SK-N-SH treated with all-trans-retinoic acid at 6 μM for 48 hours (cell line): ENCODE data around the gene PCARE.

Source experiments
- ESRRG ChIP-seq: fragments of 250-450 bp; sonication (Bioruptor Pico); IDR thresholded peaks from 2 replicates; pipeline ENCODE4 v1.6.1; 2021; ENCODE audit warnings: mild to moderate bottlenecking
- OSR1 ChIP-seq: fragments of 250-450 bp; sonication (Bioruptor Pico); IDR thresholded peaks from 2 replicates; pipeline ENCODE4 v1.8.0; 2022; ENCODE audit warnings: moderate library complexity, mild to moderate bottlenecking, inconsistent platforms
- RARB ChIP-seq: fragments of 250-450 bp; sonication (Bioruptor Pico); IDR thresholded peaks from 2 replicates; pipeline ENCODE4 v1.8.0; 2021; ENCODE audit warnings: mild to moderate bottlenecking, moderate library complexity
- TCF4 ChIP-seq: fragments of 250-450 bp; sonication (Bioruptor Pico); IDR thresholded peaks from 2 replicates; pipeline ENCODE4 v1.8.0; 2021; ENCODE audit warnings: mild to moderate bottlenecking, moderate library complexity, borderline replicate concordance
- TOX ChIP-seq: fragments of 250-450 bp; sonication (Bioruptor Pico); IDR thresholded peaks from 2 replicates; pipeline ENCODE4 v1.8.0; 2021; ENCODE audit warnings: mild to moderate bottlenecking, moderate library complexity, borderline replicate concordance
- TSHZ2 ChIP-seq: fragments of 250-450 bp; sonication (Bioruptor Pico); IDR thresholded peaks from 2 replicates; pipeline ENCODE4 v1.5.0; 2020; ENCODE audit warnings: mild to moderate bottlenecking, moderate library complexity
- ZC3H10 ChIP-seq: fragments of 250-450 bp; sonication (Bioruptor Pico); IDR thresholded peaks from 2 replicates; pipeline ENCODE4 v1.5.1; 2021; ENCODE audit warnings: mild to moderate bottlenecking, moderate library complexity
- ZFP30 ChIP-seq: fragments of 450-650 bp; formaldehyde crosslinking; IDR thresholded peaks from 2 replicates; pipeline ENCODE4 v1.5.0; 2022; ENCODE audit warnings: mild to moderate bottlenecking, moderate library complexity
- TF ChIP-seq, protein P1 (sequence below): fragments of 250-450 bp; sonication (Bioruptor Pico); IDR thresholded peaks from 2 replicates; pipeline ENCODE4 v1.5.1; 2021; ENCODE audit warnings: mild to moderate bottlenecking, moderate library complexity
- TF ChIP-seq, protein P2 (sequence below): fragments of 250-450 bp; sonication (Bioruptor Pico); IDR thresholded peaks from 2 replicates; pipeline ENCODE4 v1.8.0; 2020; ENCODE audit warnings: mild to moderate bottlenecking, moderate library complexity, borderline replicate concordance

DNA sequence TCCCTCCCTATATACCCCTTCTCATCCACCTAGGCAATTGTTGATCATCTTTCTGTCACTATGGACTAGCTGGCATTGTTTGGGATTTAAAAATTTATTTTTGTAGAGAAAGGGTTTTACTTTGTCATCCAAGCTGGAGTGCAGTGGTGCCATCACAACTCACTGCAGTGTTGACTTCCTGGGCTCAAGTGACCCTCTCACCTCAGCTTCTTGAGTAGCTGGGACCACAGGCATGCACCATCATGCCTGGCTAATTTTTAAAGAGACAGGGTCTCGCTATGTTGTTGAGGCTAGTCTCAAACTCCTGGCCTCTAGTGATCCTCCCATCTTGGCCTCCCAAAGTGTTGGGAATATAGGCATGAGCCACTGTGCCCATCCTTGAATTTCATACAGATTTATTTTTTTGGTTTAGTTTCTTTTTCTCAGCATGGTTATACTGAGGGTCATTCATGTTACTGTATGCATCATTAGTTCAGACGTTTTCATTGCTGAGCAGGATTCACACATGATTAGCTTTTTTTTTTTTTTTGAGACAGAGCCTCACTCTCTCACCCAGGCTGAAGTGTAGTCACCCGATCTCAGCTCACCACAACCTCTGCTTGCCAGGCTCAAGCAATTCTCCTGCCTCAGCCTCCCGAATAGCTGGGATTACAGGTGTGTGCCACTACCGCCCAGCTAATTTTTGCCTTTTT, 8.6 kb upstream of the PCARE start:
- no peak for TF ChIP-seq TOX (CRISPR knock-in tag)
- no peak for TF ChIP-seq RARB (CRISPR knock-in tag)
- TF ChIP-seq OSR1 (CRISPR knock-in tag), result no peak
- TF ChIP-seq, protein P1, sequence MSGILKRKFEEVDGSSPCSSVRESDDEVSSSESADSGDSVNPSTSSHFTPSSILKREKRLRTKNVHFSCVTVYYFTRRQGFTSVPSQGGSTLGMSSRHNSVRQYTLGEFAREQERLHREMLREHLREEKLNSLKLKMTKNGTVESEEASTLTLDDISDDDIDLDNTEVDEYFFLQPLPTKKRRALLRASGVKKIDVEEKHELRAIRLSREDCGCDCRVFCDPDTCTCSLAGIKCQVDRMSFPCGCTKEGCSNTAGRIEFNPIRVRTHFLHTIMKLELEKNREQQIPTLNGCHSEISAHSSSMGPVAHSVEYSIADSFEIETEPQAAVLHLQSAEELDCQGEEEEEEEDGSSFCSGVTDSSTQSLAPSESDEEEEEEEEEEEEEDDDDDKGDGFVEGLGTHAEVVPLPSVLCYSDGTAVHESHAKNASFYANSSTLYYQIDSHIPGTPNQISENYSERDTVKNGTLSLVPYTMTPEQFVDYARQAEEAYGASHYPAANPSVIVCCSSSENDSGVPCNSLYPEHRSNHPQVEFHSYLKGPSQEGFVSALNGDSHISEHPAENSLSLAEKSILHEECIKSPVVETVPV (CRISPR knock-in tag), result no peak
- TF ChIP-seq ESRRG (CRISPR knock-in tag), result no peak
- TF ChIP-seq, protein P2, sequence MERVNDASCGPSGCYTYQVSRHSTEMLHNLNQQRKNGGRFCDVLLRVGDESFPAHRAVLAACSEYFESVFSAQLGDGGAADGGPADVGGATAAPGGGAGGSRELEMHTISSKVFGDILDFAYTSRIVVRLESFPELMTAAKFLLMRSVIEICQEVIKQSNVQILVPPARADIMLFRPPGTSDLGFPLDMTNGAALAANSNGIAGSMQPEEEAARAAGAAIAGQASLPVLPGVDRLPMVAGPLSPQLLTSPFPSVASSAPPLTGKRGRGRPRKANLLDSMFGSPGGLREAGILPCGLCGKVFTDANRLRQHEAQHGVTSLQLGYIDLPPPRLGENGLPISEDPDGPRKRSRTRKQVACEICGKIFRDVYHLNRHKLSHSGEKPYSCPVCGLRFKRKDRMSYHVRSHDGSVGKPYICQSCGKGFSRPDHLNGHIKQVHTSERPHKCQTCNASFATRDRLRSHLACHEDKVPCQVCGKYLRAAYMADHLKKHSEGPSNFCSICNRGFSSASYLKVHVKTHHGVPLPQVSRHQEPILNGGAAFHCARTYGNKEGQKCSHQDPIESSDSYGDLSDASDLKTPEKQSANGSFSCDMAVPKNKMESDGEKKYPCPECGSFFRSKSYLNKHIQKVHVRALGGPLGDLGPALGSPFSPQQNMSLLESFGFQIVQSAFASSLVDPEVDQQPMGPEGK, result no peak
- no peak for TF ChIP-seq ZFP30 (CRISPR knock-in tag)
- no peak for TF ChIP-seq TSHZ2 (CRISPR knock-in tag)
- TF ChIP-seq TCF4 (CRISPR knock-in tag), result no peak
- TF ChIP-seq ZC3H10 (CRISPR knock-in tag), result no peak
